SH-SY5Y (cell line): ENCODE results near the gene PCDHGA3.

ENCODE experiments used
- GATA2 ChIP-seq: IDR thresholded peaks from 2 replicates; pipeline ENCODE4 v1.6.1; 2011; ENCODE audit warnings: mild to moderate bottlenecking, low read depth, low read length
- GATA3 ChIP-seq: IDR thresholded peaks from 2 replicates; pipeline ENCODE4 v1.6.1; 2011; ENCODE audit warnings: low read depth, mild to moderate bottlenecking, low read length, moderate library complexity

- TF ChIP-seq GATA2: no peak
- no peak for TF ChIP-seq GATA3
Observed at GRCh38 chr5:141338538-141339306, 4.9 kb upstream of the PCDHGA3 start, which contains the start of gene PCDHGA2.
